Inferior parietal cortex (tissue), 1 donor: ENCODE results near the gene C9orf50.
"Not testable (repeated sequence)": the region's sequence is repeated elsewhere in the genome, so short reads cannot be mapped to it uniquely, and the experiment has no call there.

ENCODE experiments used
- DNase-seq: peaks from one replicate; pipeline ENCODE4 v3.0.0-alpha.2; 2016; ENCODE audit errors: extremely low spot score

Gene C9orf50

DNA sequence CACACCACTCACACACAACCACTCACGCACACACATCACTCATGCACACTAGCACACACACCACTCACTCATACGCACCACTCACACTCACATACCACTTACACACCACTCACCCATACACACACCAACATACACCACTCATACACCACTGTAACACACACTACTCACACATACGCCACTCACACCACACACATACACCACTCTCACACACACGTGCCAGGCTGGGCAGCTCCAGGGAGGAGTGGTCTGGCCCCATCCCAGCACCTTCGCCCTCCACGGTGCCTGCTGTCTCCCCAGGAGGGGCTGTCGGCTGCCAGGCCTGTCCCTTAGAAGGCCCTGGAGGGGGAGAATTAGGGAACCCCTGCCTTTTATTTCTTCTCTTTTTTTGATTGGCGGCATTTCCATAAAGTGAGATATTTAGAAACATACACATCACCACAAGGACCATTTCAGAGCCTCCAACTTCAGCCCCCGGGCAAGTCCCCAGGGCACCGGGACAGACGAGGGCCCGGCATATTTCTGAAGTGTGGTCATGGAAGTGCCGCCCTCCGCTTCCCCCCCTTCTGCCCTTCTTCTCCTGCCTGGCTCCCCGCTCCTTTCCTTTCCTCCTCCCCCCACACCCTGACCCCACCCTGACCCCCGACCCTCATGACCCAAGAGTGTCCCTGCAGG lies 27.3 kb upstream of the C9orf50 start:
- DNase-seq, result no peak

GRCh38 chr9:129647635-129648034 lies 26.7 kb upstream of the C9orf50 start:
- no peak for DNase-seq

DNA sequence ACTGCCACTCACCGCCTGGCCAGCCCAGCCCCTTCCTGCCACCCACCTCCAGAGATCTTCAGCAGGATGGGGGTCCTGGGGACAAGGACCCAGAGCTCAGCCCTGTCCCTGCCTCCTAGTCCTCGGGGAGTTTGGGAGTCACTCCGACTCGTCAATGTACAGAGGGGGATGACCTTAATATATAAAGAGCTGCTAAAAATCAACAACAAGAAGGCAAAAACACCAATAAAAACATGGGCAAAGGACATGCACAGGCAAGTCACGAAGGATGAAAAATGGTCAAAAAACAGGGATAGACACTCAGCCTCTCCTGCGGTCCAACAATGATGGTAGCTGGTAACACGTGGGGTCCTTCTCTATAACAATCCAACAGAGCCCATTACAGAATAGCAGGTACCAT lies 25.8 kb upstream of the C9orf50 start:
- no peak for DNase-seq

DNA sequence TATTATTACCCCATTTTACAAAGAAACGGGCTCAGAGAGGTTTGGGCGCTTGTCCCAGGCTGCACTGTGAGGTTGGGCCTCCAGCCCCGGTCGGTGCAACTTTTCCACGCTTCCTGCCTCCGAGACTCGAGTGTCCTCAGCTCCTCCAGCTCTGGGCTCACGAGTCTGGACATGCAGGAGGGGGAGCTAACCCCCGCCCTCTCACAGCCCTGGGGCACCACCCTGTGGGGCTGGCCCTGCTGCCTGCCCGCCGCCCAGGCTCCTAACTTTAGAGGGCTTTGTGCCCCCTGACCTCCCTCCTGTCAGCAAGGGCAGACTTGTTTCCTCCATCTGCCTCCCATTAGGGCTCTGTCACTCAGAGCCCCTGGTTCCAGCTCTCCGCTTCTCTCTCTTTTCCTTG lies 25.4 kb upstream of the C9orf50 start:
- DNase-seq, result no peak

GRCh38 chr9:129644902-129645301 lies 24.0 kb upstream of the C9orf50 start:
- DNase-seq, result no peak

DNA sequence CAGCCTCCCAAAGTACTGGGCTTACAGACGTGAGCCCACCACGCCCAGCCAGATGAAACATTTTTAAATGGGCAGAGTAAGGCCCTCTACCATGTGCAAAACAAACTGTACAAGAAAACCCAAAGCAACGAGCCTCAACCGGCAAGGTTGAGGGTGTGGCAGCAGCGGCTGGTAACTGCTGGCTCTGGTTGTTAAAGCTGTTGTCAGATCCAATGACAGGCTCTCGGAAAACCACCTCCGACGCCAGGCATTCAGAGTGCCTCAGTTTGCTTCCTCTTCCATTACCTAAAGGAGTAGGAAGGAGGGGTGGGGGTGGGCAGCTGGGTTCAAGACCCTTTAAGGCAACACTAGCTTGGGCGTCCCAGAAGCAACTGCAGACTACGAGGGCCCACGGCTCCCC lies 23.5 kb upstream of the C9orf50 start:
- DNase-seq, result no peak

DNA sequence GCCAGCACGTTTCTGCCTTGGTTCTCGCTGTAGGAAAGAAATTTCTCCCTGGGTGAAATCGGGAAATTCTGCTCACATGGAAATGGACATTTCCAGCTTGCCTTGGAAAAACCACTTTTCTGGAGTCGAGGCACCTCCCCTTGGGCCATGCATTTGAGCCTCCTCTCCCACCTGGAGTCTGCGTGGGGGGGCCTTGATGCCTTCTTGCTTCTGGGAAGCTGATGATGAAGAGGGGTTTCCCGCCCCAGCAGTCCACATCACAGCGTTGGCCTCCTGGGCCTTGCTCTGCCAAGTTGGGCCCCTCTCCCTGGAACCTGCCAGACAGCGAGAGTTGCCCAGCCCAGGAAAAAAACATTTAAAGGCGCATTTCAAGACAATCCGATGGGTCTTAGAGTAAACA lies 22.8 kb upstream of the C9orf50 start:
- DNase-seq, result no peak

DNA sequence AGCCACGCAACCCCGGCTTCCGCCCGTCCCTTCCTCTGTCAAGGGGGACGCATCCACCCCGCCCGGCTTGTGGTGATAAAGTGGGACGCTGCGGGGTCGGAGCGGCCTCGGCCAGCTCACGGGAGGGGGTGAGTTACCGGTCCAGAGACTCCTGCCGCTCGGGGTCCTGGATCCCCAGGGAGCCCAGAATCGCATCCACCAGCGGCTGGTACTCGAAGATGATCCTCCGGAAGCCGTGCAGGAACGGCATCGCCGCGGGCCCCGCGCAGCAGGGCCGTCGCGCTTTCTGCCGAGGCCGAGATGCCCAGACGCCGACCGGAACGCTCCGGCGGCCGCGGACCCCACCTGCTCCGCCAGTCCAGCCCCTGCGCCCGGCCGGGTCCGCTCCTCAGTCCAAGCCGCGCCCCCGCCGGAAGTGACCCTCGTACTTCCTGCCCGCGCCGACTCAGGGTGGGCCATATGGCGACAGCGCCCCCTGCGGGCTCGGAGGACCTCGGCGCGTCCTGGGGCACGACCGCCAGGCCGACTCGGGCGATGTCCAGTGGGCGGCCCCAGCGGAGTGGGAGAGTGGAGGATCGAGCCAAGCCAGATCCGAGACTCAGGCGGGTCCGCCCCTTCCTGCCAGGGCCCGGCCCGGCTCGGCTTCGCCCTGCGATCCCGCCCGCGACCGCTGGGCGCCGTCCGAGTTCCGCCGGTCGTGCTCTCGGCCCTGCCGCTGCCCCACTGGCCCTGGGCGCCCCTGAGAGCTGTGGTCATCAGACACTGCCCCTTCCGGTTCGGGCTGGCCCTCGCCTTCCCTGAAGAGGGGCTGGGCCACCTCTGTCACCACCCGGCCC lies 21.1 kb upstream of the C9orf50 start, which contains the start of gene ASB6:
Gene ASB6 (minus strand): TSS at position 402 of the 836 bp plus-strand sequence. CDS start 152 bp downstream, at position 250.
- DNase-seq, result peak; percentile 94

- no peak for DNase-seq
Measured at GRCh38 chr9:129640871-129641749, 20.2 kb upstream of the C9orf50 start.

DNA sequence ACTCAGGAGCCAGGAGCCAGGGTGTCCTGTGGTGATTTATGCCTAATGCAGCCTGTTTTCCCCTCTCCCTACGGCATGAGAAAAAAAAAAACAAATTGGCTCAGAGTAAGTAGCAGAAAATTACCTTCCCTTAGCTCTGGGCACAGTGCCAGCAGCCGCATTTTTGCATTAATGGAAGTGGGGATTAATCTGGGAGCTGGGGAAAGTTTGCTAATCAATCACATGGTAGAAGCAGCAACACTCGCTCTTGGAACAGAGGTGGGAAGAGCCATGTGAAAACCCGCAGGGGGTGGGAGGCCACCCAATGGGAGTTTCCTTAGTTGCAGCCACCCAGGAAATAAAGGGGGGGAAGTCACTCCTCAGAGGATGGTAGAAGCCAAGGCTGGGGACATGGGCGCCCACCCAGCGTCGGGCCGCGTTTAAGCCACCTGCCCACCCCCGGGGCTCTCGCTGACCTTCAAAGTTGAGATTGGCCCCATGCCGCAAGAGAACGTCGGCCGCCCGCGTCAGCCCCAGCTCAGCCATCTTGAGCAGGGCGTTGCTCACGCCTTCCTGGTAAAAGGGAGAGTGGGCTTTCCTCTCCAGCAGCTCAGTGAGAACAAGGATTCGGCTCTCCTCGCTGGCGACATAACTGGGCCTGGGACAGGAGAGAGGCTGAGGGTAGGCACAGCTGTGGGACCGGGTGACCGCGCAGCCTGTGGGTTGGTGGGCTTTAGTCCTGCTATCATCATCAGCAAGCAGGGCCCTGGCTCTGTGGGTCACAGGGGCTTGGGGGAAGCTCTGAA lies 19.4 kb upstream of the C9orf50 start:
- peak; percentile 30 for DNase-seq

GRCh38 chr9:129639756-129640085 lies 18.8 kb upstream of the C9orf50 start:
- DNase-seq, result no peak

DNA sequence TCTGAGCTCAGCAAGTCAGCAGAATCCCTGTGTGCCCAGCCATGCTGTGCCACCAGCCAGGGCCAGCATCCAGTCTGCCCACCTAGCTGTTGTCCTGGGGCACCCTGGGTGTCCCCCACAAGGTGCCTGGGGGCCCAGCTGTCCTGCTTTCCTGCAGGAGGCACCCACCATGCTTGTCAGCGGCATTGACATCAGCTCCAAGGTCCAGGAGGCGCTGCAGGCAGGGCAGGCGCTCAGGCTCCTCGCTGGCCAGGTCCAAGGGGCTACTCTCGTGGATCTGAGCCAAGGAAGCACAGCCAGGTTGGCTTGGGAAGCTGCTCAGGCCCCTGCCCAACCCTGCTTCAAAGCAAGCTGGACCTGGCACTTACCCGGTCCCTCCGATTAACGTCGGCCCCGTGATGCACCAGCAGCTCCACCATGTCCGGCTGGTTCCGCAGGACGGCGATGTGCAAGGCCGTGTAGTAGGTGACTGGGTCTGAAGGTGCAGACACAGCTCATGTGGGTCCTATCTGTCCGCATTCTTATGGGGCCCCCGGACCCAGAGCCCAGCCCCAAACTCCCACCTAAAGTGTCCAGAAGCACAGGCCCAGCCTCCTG lies 18.2 kb upstream of the C9orf50 start:
- no peak for DNase-seq

DNA sequence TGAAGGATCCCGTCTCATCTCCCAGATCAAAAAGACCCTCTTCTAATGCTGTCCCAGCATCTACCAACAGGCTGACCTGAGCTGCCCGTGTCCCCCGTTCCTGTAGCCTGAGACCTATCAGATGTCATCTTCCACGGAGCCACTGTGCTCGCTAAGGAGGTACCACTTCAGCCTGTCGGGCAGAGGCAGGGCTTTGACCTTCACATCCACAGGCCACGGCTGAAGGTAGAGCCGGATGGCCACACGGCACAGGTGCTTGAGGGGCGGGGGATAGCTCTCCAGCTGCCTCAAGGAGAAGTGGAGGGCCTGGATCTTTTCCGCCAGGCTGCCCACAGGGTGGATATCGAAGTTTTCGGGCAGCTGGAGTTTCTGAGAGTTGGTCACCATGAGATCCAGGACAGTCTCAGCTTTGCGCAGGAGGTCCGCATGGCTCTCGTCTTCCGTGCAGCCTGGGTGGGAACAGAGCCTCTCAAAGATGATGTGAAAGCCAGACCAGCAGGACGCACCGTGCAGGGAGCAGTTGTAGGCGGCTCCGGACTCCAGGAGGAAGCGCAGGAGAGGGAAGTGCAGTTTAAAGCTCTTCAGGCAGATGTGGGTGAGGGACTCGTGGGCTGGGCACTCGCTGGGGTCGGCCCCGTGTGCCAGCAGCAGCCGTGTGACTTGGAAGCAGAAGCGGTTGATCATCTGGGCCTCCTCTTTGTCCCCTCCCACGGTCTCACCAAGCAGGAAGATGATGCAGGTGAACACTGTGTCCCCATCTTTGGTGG lies 17.0 kb upstream of the C9orf50 start:
- DNase-seq, result no peak

DNA sequence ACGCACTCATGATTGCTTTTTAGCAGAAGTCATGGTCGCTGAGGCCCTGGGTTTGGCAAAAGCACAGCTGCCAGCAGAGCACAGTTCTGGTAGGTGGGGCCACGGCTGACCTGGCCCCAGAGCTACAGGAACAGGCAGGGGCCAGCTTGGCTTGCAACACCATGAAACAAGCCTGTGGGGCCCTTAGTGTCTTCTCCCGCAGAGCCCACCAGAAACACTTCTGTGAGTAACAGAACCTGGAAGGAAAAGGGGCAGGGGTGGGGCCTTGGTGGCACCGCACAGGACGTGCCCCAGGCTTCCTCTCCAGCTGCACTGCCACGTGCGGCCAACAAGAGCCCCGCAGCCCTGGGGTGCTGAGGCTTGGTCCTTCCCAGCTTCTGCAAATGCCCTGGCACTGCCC lies 16.2 kb upstream of the C9orf50 start:
- DNase-seq, result no peak

DNA sequence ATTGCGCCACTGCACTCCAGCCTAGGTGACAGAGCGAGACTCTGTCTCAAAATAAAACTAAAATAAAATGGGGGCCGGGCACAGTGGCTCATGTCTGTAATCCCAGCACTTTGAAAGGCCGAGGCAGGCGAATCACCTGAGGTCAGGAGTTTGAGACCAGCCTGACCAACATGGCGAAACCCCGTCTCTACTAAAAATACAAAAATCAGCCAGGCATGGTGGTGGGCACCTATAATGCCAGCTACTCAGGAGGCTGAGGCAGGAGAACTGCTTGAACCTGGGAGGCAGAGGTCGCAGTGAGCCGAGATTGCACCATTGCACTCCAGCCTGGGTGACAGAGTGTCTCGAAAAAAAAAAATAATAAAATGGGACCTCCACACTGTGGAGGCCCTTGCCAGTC lies 15.4 kb upstream of the C9orf50 start:
- DNase-seq, result not testable (repeated sequence)

GRCh38 chr9:129635099-129636065 lies 14.5 kb upstream of the C9orf50 start:
- no peak for DNase-seq

GRCh38 chr9:129633848-129634247 lies 12.9 kb upstream of the C9orf50 start:
- DNase-seq, result no peak

GRCh38 chr9:129633207-129633606 lies 12.3 kb upstream of the C9orf50 start:
- no peak for DNase-seq

DNA sequence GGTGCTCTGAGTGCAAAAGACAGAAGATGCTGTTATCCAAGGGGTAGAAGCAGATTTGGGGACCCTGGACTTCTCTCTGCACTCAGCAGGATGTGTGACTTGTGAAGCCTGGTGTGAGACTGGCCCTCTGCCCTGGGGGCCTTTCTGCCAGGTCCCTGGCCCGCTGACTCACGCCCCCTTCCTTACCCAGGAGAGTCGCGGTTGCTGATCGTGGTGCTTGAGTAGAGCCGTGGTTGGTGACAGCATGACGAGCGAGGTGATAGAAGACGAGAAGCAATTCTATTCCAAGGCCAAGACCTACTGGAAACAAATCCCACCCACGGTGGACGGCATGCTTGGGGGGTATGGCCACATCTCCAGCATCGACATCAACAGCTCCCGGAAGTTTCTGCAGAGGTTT lies 11.6 kb upstream of the C9orf50 start:
- DNase-seq, result no peak
